HG03432 (cell line): ENCODE results near the gene COG7.
"Not testable (repeated sequence)": the region's sequence is repeated elsewhere in the genome, so short reads cannot be mapped to it uniquely, and the experiment has no call there.

Experiments
- ATAC-seq: cut with Tn5 transposase; IDR thresholded peaks from one replicate; pipeline ENCODE4 v1.9.1; 2021; ENCODE audit warnings: mild to moderate bottlenecking, moderate library complexity; ENCODE audit not compliant: unreplicated experiment

COG7 gene

DNA sequence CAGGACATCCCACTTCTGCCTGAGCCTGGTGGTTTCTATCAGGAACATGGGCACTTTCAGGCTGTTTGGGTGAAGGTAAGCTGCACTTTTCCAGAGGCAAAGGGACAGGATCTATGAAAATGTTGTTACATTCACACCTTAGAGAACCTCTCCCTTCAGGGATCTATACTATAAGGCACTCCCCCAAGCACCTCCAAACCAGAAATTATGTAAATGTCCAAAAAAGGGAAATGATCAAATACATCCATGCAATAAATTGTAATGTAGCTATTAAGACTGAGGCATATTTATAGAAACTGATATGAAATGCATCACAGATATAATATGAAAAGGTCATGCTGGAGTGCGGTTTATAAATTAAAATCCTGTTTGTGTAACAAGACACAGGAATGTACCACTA, 23.3 kb upstream of the COG7 start:
- ATAC-seq, result no peak

DNA sequence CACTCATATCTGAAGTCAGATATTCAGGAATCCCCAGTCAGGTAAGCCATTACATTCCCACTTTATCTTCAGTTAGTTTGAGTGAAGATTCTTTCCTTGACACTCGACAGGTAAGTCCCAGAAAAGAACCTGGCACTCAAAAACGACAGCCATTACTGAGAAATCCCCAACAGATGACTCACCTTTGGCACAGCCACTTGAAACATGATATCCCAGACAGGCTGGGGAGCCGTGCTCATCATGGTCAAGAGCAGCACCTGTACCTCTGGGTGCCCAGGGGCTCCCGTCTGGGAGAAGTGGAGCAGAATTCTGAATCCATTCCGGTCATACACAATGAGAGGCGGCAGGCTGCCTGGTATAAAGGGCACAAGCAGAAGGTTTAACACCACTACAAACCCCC, 16.8 kb upstream of the COG7 start:
- ATAC-seq, result no peak

DNA sequence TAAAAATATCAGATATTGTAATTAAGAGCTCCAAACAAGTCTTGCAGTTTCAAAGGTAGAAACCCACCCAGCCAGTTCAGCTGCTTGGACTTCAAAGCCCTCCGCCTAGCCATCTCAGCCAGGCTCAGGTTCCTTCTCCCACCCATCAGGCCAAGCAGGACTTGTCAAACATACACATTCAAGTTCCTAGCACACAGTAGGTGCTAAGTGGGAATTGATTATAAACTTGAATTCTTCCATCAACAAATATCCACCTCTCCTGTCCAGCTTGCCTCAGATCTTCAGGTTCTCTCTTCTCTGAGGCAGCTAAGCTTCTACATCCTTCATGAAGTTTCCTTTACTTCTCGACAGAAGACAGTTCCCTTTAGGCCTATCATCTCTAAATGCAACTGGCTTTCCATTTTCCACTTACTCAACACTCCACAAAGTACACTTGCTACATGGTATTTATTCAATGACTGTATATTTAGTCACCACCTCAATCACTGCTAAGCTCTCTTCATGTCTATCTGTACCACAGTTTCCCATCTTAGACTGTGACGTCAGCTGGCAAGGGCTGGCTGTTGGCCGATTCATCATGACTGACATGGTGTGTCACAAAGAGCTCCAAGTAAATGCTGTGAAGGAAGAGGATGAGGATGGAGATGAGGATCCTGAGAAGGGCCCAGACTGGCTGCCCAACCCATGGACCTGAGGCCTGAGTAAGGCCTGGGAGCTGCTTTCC, 13.3 kb upstream of the COG7 start:
- ATAC-seq, result no peak

DNA sequence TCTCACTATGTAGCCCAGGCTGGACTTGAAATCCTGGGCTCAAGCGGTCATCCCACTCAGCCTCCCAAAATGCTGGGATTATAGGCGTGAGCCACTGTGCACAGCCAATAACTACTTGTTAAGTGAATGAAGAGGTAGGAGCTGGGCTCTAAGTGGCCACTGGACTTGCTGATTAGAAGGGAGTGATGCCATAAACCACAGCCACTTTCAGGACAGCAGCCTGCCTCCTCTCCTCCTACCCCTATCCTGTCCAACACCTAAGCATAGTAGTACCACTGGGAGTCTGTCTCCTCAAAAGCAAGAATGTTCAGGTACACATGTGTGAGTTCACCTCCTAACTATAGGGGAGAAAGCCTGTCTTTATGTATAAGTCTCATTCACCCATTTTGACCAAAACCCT, 12.2 kb upstream of the COG7 start:
- no peak for ATAC-seq

DNA sequence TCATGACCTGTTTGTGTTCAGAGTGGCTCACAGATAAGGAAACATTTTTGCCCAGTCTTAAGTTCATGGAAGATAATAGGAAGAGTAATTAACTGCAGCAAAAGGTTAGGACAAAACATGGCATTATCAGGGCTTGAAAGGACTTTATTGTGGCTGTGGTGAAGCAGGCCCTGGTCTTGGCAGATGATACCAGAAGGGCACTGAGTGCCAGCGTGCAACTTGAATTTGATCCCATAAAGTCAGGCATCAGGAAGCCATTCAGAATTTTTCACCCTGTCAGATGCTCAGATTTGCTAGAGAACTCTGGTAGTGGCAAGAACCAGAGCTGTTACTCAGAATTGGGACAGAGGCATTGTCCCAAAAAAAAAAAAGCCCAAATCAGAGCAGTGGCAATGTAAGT, 11.2 kb upstream of the COG7 start:
- ATAC-seq, result no peak

DNA sequence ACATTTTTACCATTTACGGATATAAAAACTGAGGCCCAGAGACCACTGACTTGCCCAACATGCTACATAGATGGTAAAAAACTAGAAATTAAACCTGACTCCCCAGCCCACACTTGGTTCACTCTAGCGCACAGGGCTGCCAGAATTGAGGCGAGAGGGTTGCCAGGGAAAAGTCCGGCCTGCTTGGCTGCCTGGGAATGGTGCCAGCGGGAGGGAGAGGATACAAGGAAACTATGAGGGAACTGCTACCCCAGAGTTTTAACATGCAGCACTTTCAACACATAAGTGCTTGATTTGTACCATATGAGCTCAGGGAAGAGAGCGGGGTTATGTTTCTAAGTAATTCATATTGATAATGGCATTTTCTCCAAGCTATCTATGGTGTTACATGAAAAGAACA, 10.0 kb upstream of the COG7 start:
- not testable (repeated sequence) for ATAC-seq

DNA sequence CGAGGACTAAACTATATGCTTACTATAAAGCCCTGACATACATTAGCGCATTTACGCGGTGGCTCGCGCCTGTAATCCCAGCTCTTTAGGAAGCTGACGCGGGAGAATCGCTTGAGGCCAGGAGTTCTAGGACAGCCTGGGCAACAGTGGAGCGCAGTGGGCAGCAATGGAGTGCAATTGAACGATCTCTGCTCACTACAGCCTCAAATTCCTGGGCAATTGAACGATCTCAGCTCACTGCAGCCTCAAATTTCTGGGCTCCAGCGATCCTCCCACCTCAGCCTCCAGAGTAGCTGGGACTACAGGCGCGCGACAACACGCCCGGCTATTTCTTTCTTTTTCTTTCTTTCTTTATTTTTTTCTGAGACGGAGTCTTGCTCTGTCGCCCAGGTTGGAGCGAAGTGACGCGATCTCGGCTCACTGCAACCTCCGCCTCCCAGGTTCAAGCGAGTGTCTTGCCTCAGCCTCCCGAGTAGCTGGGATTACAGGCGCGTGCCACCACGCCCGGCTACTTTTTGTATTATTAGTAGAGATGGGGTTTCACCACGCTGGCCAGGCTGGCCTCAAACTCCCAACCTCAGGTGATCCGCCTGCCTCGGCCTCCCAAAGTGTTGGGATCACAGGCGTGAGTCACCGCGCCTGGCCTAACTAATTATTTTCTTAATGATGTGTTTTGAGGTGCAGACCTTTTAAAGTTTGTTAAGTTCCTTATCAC, 506 bp upstream of the COG7 start:
- peak; percentile 11 for ATAC-seq

DNA sequence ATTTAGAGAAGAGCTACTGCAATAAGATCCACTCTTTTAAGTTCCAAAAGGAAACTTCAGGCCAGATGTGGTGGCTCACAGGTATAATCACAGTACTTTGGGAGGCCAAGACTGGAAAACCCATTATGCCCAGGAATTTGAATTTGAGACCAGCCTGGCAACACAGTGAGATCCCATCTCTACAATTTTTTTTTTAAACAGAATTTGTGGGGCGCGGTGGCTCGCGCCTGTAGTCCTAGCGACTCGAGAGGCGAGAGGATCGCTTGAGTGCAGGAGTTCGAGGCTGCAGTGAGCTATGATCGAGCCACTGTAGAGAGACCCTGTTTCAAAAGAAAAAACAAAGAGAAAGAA, 793 bp downstream of the COG7 start:
- no peak for ATAC-seq

DNA sequence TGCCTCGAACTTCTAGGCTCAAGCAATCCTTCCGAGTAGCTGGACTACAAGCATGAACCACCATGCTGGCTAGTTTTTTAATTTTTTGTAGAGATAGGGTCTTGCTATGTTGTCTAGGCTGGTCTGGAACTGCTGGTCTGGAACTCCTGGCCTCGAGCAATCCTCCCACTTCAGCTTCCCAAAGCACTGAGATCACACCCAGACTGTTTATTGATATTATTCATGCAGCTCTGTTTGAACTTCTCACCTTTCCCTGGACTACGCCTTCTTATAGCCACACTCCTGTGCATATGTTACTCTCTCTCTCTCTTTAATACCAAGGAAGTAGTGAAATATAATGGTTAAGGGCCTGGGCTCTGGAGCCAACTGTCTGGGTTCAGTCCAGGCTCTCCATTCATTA, 4.6 kb downstream of the COG7 start:
- no peak for ATAC-seq

DNA sequence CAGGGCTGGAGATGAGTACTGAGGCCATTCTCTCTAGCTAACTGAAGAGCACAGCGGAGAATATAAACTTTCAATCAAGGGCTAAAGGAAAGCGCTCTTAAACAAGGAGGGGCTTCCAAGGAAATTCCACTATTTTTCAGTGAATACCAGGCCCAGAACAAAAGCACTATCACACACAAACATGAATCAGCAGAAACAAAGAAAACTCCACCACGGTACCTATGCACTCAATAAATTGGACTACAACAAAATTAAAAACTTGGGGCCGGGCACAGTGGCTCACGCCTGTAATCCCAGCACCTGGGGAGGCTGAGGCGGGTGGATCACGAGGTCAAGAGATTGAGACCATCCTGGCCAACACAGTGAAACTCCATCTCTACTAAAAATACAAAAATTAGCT, 15.4 kb downstream of the COG7 start:
- not testable (repeated sequence) for ATAC-seq

DNA sequence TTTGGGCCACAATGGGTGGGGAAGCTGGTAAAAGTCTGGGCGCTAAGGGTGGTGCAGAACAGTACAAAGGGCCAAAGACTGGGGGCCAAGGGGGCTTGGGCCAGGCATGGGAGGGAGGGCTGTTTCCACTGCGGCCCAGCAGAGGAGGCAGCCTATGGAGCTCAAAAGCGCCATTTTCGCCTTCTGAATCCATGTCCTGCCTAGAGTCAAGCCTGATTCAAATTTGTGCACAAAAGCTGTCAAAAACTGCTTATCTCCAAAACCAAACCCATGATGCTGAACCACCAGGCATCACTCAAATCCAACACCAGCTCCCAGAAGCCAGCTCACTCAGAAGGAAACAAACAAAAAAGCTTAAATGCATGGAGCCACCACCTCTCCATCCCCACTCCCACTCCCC, 16.0 kb downstream of the COG7 start:
- no peak for ATAC-seq

DNA sequence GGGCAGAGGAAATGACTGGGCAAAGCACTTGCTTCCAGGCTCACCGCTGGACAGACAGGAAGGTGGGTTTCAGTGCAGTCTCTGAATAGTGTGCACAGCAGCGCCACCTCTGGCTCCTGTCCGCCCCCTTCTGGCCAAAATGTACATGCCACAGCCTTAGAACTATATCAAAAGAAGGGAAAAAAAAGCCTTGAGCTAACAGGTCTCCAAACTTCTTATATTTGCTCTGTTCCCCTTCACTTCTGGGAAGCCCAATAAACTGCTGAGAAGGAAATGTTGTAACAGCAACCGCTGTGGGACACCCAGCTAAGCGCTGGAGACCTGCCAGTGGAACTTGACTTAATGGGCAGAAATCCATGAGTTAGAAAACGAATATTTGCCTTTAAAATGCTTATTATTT, 17.5 kb downstream of the COG7 start:
- ATAC-seq, result no peak

DNA sequence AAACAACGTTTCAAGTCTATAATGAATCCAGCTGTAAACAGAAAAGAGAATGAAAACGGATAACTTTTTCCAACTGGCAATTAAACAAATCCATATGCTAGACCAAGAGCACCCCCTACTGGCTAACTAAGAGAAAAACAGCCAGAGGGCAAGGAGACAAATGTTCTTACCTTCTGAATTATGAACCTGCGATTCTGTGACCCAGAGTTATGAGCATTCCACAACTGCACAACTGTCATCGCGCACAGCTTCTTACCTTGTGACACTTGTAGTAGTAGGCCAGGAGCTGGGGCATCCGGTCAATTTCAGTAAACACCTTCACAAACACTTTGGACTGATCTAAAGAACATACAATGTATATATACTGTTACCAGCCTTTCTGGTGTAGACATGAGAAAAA, 18.6 kb downstream of the COG7 start:
- no peak for ATAC-seq

DNA sequence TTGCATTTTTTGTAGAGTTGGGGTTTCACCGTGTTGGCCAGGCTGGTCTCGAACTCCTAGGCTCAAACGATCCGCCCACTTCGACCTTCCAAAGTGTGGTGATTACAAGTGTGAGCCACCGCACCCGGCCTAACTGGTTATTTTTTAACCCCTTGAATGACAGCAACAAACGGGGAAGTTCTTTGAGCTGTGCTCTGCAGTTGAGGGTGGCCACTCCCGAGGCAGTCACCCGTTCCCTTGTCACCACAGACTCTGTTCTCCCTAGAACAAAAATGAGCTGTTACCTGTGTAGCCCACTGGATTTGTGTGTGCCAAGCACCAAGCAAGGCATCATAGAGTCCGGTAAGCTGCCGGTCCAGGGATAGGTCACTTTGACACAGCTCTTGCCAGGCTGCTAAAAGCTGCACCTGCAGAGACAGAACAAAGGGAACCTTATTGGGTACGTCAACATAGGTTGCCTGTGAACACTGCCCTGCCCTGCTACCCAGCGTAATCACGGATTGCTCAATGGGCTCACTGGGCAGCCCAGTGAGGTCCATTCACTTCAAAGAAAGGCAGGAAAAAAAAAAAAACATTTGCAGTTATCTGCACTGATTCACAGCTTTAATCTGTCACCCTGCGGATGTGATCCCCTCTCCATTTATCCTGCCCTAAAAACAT, 19.6 kb downstream of the COG7 start:
- ATAC-seq, result no peak

DNA sequence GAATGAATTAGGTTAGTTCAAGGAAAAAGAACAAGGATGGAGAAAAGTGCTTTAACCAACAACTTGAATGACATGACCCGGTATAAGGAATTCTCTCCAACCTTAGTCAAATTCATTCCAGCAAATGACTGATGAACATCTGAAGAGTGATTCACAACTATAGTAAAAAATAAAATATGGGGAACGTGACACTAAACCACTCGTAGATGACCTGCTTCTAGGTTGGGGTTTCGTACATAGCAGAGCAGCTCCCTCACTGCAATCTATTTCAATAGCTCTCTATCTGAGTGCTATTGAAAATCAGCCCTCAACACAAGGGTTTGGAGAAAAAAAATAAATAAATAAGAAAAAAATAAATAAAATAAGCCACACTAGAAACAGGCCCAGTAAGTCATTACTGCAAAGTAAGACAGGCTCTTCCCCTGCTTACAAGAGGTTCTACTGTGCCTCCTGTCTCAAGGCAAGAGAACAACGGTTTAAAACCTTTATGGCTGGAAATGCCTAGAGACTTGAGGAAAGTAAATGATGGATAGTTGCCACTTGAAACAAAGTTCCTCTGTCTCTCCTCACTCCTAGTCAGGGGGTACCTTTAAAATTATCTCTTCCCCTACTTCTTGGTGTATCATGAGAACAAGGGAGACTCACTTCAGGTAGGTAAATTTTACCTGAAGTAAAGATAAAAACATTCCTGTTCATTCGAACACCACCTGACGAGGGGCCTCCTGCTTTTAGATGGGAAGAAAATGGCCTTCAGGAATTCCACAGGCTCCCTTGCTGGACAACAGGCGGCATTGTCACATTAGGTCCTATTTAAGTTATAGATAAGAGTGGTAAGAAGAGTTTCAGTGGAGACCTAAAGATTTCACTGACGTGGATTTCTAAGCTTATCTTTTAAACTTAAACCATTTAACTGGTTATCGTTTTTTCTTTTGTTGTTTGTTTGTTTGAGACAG, 20.5 kb downstream of the COG7 start:
- no peak for ATAC-seq

DNA sequence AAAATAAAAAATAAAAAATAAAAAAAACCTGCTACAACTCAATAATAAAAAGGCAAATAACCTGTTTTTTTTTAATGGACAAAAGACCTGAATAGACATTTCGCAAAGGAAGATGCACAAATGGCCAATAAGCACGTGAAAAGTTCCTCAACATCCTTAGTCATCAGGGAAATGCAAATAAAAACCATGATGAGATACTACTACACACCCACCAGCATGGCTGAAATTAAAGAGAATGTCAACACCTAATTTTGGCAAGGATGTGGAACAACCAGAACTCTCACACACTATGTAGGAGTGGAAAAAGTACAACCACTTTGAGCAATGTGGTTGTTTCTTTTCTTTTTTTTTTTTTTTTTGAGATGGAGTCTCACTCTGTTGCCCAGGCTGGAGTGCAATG, 24.6 kb downstream of the COG7 start:
- ATAC-seq, result no peak

DNA sequence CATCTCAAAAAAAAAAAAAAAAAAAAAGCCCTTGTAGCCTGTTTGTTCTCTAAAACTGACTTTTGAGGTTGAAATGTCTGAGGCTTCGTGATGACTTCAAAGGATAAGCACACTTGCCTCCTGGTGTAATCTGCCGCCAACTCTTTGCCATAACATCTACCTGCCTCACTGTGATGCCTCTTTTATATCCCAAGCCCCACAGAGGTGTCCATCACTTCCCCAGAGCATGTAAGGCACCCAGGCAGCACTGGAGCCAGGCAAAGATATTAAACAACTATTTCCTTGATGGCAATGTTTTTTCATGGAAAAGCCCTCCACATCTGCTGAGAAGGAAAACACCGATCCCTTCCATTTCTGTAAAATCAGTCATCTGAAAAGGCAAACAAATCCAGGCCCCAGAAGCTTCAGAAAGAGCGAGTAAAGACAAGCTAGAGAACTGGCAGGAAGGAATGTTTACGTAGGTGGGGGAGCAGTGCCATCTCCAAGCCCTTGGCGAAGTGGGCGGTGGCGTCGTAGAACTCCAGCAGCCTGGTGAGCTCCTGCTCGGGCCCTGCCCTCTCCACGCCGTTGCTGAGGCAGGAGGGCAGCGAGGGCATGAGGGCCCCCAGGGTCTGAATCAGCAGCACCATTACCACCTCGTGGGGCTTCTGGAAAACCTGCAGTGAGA, 28.6 kb downstream of the COG7 start:
- no peak for ATAC-seq

DNA sequence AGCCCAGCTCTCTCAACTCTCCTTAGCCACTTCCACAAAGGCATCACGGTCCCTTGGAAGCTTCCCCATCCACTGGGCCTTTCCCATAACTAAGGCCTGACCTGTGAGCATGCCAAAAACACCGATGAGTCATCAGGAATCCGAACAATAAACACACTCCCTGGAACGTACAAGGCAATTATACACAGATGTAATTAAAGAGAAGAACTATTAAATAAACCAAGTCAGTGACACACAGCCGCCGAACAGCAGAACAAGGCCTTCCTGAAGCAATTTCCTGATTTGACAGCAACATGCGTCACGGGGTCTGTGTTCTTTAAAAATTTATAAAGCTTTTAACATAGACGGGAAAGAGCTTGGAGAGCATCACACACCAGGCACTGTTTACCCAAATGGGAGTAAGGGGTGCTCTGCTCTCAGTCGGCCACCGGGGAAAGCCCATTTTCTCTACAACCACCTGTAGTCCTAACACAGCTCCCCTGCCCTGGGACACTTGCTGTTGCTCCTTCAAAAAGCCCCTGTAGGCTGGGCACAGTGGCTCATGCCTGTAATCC, 29.4 kb downstream of the COG7 start:
- ATAC-seq, result no peak

DNA sequence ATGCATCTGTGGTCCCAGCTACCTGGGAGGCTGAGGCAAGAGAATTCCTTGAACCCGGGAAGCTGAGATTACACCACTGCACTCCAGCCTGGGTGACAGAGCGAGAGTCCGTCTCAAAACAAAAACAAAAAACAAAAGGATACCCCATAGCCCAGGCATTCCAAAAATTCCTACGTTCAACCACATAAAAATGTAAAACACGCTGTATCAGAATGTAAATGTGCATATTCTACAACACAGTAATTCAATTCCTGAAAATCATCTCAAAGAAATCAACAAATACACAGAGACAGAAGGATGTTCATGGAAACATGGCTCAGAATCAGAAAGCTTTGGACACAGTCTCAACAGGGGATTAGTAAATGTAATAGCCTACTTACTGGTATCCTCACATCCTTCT, 33.0 kb downstream of the COG7 start:
- no peak for ATAC-seq

DNA sequence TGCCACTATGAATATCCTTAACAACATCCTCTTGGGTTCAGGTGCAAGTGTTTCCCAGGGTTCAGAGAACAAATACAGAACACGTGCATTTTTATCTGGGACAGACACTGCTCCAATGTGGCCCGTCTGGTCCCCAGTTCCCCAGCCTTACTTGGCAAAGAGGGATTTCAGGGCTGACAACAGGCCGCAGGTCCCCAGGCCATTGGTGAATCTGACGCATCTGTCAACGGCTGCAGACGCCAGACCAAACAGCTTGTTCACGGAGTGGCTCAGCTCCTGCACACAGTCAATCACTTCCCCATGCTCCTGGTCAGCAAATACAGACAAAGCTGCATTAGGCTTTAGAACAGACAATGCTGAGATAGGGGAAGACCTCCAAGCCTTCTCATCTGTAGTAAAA, 36.2 kb downstream of the COG7 start:
- ATAC-seq, result no peak
